Raji (cell line): ENCODE measurements around the gene ERCC4.

Source experiments
- POLR2A ChIP-seq: IDR thresholded peaks from 2 replicates; pipeline ENCODE4 v1.6.1; 2011; ENCODE audit warnings: low read depth, low read length, control low read depth; ENCODE audit not compliant: insufficient read depth

ERCC4 gene

GRCh38 chr16:13935408-13935807 is 15.5 kb downstream of the ERCC4 start:
- no peak for TF ChIP-seq POLR2A

DNA sequence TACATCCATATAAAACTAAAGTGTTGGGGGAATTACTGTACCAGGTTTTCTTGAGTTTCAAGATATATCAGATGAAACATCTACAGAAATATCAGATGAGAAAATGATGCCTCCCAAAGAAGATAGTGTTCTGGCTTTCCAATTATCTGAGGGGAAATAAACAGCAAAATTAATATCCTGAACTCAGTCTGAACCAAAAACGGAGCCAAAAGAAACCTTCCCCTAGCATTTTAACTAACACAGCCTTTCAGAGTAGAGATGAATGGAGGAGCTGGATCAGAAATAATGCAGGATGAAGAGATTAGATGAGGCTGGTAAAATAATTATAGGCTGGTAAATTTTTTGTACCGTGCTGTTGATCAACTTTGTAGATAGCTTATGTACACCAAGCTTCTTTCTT is 16.2 kb downstream of the ERCC4 start:
- TF ChIP-seq POLR2A = no peak

DNA sequence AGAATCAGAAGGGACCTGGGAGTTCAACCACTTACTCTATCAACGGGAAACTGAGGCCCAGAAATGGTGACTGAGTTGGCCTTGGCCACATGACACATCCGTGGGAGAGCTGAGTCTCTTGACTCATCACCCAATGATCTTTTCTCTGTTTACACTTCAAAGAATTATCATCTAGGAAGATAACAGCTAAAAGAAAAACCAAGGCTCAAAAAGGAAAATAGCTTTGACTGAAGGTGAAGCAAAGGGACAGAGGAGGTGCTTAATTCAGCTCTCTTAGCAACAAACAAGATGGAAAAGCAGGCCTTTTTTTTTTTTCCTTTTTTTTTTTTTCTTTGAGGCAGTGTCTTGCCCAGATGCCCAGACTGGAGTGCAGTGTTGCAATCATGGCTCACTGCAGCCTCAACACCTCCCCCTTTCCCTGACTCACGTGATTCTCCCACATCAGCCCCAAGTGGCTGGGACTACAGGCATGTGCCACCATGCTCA is 16.7 kb downstream of the ERCC4 start:
- TF ChIP-seq POLR2A = no peak

DNA sequence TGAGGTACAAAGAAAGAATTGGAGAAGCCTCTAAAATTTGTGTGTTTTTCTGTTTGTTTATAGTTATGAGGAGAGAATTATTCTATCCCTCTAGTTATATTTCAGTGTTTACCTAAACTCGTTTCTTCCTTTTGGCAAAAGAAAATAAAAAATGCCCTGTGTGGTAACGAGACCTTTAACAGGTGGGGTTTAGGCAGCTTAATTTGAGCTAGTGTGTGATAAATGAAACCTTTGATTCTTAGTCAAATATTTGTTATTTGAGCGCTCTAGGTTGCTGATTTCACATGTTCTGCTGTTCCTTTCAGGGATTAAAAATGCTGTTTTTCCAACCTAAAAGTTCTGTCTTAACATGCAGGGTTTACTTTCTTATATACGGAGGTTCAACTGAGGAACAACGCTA is 17.5 kb downstream of the ERCC4 start:
- TF ChIP-seq POLR2A = no peak

DNA sequence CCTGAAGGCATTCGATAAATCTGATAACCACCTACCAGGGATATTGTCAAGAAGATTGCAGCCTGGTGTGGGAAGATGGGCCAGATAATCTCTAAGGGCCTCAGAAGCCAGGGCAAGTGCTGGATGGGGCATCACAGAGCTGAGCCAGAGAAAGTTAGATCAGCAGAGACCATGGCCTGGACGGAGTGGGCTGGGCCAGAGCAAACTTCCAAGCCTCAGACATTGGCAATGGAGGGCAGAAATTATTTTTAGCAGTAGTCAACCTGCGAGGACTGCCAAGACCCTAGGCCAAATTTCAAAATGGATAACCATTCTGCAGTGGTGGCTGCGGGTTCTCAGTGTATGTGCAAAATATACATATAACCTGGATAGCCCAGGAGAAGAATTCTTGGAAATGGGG is 18.5 kb downstream of the ERCC4 start:
- TF ChIP-seq POLR2A = no peak

DNA sequence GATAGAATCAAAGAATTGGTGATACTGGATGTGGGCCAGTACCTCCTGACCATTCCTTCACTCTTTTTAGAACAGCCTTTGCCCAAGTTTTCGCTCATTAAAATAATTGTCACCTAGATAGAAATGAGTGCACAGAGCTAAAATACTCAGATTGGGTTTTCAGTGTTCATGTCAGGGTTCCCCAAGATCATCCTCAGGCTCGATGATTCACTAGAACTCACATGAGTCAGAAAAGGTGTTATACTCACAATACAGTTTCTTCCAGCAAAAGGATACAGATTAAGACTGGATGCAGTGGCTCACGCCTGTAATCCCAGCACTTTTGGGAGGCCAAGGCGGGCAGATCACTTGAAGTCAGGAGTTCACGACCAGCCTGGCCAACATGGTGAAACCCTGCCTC is 19.9 kb downstream of the ERCC4 start:
- TF ChIP-seq POLR2A = no peak

- TF ChIP-seq POLR2A = no peak
These were observed 20.5 kb downstream of the ERCC4 start for GRCh38 chr16:13940397-13940933.

GRCh38 chr16:13944816-13945215 is 24.9 kb downstream of the ERCC4 start:
- TF ChIP-seq POLR2A = no peak

DNA sequence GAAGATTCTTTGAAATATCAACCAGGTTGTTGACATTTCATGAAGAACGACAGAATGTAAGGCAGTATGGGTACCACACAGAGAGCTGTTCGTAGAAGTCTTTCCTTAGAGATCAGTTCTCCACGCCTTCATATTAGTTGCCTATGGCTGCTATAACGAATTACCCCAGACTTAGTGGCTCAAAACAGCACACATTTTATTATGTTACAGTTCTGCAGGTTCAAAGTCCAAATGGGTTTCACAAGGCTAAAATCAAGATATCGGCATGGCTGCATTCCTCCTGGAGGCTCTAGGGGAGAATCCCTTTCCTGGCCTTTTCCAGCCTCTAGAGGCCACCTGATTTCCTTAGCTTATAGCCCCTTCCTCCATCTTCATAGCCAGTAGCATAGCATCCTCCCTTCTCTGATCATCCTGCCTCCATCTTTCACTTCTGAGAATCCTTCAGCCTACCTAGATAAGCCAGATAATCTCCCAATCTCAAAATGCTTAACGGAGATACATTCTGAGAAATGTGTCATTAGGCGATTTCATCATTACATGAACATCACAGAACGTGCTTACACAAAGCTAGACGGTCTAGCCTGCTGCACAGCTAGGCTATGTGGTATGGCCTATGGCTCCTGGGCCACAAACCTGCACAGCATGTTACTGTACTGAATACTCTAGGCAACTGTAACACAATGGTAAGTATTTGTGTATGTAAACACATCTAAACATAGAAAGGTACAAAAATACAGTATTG is 26.0 kb downstream of the ERCC4 start:
- no peak for TF ChIP-seq POLR2A

- no peak for TF ChIP-seq POLR2A
These were observed 28.1 kb downstream of the ERCC4 start for GRCh38 chr16:13948086-13948485.

- no peak for TF ChIP-seq POLR2A
These were observed 31.0 kb downstream of the ERCC4 start for GRCh38 chr16:13950821-13951547.

DNA sequence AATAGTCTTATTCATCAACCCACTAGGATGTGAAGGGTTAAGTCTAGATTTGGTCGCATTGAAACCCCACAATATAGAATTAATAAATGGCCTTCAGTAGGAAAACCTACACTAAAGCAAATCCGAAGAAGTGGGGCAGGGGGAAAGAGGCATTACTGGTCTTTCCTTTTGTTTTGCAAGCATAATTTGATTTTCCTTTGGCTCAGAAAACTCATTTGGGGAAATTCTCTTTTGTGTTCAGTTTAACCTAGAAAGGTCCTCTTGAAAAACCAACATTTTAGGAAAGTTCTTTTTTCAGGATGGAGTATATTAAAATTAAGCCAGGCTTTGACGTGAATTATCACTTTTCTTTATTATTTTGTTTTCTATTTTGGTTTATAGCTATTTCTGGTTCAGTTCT is 31.7 kb downstream of the ERCC4 start:
- no peak for TF ChIP-seq POLR2A

GRCh38 chr16:13953501-13953900 is 33.5 kb downstream of the ERCC4 start:
- no peak for TF ChIP-seq POLR2A

GRCh38 chr16:13956635-13957196 is 36.8 kb downstream of the ERCC4 start:
- no peak for TF ChIP-seq POLR2A

- no peak for TF ChIP-seq POLR2A
These were observed 37.5 kb downstream of the ERCC4 start for GRCh38 chr16:13957197-13958078.
